ENCODE results near the gene OR6S1.

GRCh38 chr14:20624495-20625070 lies 16.9 kb downstream of the OR6S1 start:
- TF ChIP-seq CTCF (IDR thresholded peaks at IDR 0.05), result no peak
- TF ChIP-seq POLR2A (IDR thresholded peaks at IDR 0.05), result no peak
- no peak for TF ChIP-seq EP300 (IDR thresholded peaks at IDR 0.05)

Measured in ovary (tissue), 3 donors.